HEK293 (cell line): ENCODE measurements around the gene HPX.

Source experiments
- GLIS1 ChIP-seq: fragments of 450-650 bp; formaldehyde crosslinking; IDR thresholded peaks from 2 replicates; pipeline ENCODE4 v1.5.1; 2016; ENCODE audit warnings: missing biosample characterization, missing genetic modification characterization
- YY1 ChIP-seq: fragments of 450-650 bp; formaldehyde crosslinking; IDR thresholded peaks from 2 replicates; pipeline ENCODE4 v1.5.1; 2018; ENCODE audit warnings: missing biosample characterization, missing genetic modification characterization
- ZNF140 ChIP-seq: fragments of 450-650 bp; formaldehyde crosslinking; IDR thresholded peaks from 2 replicates; pipeline ENCODE4 v1.5.1; 2016; ENCODE audit warnings: missing biosample characterization, missing genetic modification characterization
- ZNF560 ChIP-seq: fragments of 450-650 bp; formaldehyde crosslinking; IDR thresholded peaks from 2 replicates; pipeline ENCODE4 v1.5.1; 2017; ENCODE audit warnings: missing biosample characterization, missing genetic modification characterization, borderline replicate concordance
- ZNF600 ChIP-seq: fragments of 450-650 bp; formaldehyde crosslinking; IDR thresholded peaks from 2 replicates; pipeline ENCODE4 v1.5.1; 2016; ENCODE audit warnings: missing biosample characterization, missing genetic modification characterization
- ZNF785 ChIP-seq: fragments of 450-650 bp; formaldehyde crosslinking; IDR thresholded peaks from 2 replicates; pipeline ENCODE4 v1.5.1; 2016; ENCODE audit warnings: missing biosample characterization, missing genetic modification characterization
- TF ChIP-seq, protein P1 (sequence below): fragments of 450-650 bp; formaldehyde crosslinking; IDR thresholded peaks from 2 replicates; pipeline ENCODE4 v1.5.1; 2016; ENCODE audit warnings: missing biosample characterization, missing genetic modification characterization
- TF ChIP-seq, protein P2 (sequence below): fragments of 450-650 bp; formaldehyde crosslinking; IDR thresholded peaks from 2 replicates; pipeline ENCODE4 v1.5.1; 2016; ENCODE audit warnings: missing biosample characterization, missing genetic modification characterization
- TF ChIP-seq, protein P3 (sequence below): fragments of 450-650 bp; formaldehyde crosslinking; IDR thresholded peaks from 2 replicates; pipeline ENCODE4 v1.5.1; 2016; ENCODE audit warnings: missing biosample characterization, missing genetic modification characterization

DNA sequence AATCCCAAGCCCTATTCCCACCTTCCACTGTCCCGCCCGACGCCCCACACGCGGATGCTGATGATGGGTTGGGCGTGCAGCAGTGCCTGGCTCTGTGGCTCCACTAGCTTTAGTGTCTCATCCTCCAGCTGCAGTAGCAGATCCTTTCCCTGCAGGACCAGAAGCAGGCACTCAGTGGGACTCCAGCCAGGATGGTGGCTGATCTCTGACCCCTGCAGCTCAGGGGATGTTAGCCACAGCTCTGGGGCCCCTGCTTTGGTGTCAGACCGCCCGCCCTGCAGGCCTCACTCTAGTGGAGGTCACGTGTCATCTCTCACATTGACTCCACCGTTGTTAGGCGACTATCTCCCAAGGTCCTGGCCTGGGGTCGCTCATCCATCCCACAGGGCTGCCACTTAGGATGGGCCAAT, 38.7 kb downstream of the HPX start:
- TF ChIP-seq ZNF140 (tag by site-specific recombination) (no peak), ZNF560 (no peak), ZNF600 (no peak), ZNF785 (tag by site-specific recombination) (no peak), YY1 (tag by site-specific recombination) (no peak), GLIS1 (tag by site-specific recombination) (no peak)
- TF ChIP-seq, protein P1, sequence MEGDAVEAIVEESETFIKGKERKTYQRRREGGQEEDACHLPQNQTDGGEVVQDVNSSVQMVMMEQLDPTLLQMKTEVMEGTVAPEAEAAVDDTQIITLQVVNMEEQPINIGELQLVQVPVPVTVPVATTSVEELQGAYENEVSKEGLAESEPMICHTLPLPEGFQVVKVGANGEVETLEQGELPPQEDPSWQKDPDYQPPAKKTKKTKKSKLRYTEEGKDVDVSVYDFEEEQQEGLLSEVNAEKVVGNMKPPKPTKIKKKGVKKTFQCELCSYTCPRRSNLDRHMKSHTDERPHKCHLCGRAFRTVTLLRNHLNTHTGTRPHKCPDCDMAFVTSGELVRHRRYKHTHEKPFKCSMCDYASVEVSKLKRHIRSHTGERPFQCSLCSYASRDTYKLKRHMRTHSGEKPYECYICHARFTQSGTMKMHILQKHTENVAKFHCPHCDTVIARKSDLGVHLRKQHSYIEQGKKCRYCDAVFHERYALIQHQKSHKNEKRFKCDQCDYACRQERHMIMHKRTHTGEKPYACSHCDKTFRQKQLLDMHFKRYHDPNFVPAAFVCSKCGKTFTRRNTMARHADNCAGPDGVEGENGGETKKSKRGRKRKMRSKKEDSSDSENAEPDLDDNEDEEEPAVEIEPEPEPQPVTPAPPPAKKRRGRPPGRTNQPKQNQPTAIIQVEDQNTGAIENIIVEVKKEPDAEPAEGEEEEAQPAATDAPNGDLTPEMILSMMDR (tag by site-specific recombination) = no peak
- TF ChIP-seq, protein P2, sequence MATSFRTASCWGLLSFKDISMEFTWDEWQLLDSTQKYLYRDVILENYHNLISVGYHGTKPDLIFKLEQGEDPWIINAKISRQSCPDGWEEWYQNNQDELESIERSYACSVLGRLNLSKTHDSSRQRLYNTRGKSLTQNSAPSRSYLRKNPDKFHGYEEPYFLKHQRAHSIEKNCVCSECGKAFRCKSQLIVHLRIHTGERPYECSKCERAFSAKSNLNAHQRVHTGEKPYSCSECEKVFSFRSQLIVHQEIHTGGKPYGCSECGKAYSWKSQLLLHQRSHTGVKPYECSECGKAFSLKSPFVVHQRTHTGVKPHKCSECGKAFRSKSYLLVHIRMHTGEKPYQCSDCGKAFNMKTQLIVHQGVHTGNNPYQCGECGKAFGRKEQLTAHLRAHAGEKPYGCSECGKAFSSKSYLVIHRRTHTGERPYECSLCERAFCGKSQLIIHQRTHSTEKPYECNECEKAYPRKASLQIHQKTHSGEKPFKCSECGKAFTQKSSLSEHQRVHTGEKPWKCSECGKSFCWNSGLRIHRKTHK (tag by site-specific recombination) = no peak
- TF ChIP-seq, protein P3, sequence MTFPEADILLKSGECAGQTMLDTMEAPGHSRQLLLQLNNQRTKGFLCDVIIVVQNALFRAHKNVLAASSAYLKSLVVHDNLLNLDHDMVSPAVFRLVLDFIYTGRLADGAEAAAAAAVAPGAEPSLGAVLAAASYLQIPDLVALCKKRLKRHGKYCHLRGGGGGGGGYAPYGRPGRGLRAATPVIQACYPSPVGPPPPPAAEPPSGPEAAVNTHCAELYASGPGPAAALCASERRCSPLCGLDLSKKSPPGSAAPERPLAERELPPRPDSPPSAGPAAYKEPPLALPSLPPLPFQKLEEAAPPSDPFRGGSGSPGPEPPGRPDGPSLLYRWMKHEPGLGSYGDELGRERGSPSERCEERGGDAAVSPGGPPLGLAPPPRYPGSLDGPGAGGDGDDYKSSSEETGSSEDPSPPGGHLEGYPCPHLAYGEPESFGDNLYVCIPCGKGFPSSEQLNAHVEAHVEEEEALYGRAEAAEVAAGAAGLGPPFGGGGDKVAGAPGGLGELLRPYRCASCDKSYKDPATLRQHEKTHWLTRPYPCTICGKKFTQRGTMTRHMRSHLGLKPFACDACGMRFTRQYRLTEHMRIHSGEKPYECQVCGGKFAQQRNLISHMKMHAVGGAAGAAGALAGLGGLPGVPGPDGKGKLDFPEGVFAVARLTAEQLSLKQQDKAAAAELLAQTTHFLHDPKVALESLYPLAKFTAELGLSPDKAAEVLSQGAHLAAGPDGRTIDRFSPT = no peak
